Transverse colon (tissue), 4 donors: ENCODE measurements around the gene PIR.

Experiments
- POLR2A ChIP-seq: fragments of 450-650 bp; IDR thresholded peaks from one replicate; pipeline ENCODE4 v1.6.1; 2016; ENCODE audit warnings: antibody characterized with exemption, mild to moderate bottlenecking, moderate library complexity
- POLR2AphosphoS5 ChIP-seq, 3 donors: sonication (generic); formaldehyde crosslinking; IDR thresholded peaks; one replicate each; pipeline ENCODE4 v1.6.1; 2016; ENCODE audit warnings: antibody characterized with exemption in 3 of 3
- TF ChIP-seq, protein P1 (sequence below), 5 experiments: fragments of 200-600 bp in 3 of 5; fragments of 450-650 bp in 2 of 5; sonication (generic) in 3 of 5; IDR thresholded peaks; 1 replicate in 2 of 5; 2 replicates in 3 of 5; pipeline ENCODE4 v1.5.1; 2016 to 2017; ENCODE audit warnings: antibody characterized with exemption in 5 of 5, inconsistent platforms in 3 of 5, mild to moderate bottlenecking in 2 of 5, moderate library complexity in 1 of 5

DNA sequence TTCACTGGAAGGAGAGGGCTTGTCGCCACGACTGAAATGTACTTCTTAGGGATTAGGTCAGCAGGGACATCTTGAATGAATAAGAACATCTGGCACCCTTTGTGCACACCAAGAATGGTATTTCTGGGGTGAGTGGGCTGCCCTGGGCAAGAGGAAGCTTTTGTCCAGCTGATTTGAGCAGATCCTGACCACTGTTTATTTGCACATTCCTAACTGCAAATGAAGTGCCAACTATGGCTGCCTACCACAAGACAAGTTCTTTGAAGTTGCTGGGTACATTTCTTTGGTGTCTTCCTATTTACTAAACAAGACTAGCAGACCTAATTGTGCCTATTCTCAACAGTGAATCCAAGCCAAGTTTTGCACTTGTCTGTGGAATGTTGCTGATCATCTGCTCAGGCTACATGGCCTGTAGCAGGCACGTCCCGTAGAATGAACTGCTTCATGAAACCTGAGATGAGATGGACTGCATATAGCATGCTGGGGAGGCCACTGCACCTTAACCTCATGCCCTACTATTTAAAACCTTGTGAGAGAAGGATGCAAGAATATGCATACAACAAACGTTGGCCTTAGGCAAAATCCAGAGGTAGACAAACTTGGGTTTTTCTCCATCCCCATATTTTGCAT lies 45.0 kb downstream of the PIR start:
- TF ChIP-seq, protein P1, sequence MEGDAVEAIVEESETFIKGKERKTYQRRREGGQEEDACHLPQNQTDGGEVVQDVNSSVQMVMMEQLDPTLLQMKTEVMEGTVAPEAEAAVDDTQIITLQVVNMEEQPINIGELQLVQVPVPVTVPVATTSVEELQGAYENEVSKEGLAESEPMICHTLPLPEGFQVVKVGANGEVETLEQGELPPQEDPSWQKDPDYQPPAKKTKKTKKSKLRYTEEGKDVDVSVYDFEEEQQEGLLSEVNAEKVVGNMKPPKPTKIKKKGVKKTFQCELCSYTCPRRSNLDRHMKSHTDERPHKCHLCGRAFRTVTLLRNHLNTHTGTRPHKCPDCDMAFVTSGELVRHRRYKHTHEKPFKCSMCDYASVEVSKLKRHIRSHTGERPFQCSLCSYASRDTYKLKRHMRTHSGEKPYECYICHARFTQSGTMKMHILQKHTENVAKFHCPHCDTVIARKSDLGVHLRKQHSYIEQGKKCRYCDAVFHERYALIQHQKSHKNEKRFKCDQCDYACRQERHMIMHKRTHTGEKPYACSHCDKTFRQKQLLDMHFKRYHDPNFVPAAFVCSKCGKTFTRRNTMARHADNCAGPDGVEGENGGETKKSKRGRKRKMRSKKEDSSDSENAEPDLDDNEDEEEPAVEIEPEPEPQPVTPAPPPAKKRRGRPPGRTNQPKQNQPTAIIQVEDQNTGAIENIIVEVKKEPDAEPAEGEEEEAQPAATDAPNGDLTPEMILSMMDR (IDR thresholded peaks at IDR 0.05), result no peak
- no peak for TF ChIP-seq POLR2A
- TF ChIP-seq POLR2AphosphoS5 (IDR thresholded peaks at IDR 0.05), result no peak
